OCI-LY1 (cell line): ENCODE results near the gene SAMD3.

Experiments used
- H2AFZ ChIP-seq: fragments of 200-600 bp; sonication (generic), shearing (Covaris generic); 2 replicates; pipeline ENCODE4 v1.6.0; 2014; ENCODE audit warnings: antibody characterized with exemption, mild to moderate bottlenecking, low read length
- H3F3A ChIP-seq: fragments of 200-600 bp; sonication (generic), shearing (Covaris generic); 2 replicates; pipeline ENCODE4 v1.6.0; 2014; ENCODE audit warnings: mild to moderate bottlenecking, antibody characterized with exemption, low read length, moderate library complexity; ENCODE audit not compliant: insufficient read depth
- H3K27ac ChIP-seq: fragments of 200-600 bp; sonication (generic); 2 replicates; pipeline ENCODE4 v1.5.1; 2014; ENCODE audit warnings: low read length, mixed run types, mild to moderate bottlenecking, low read depth; ENCODE audit not compliant: poor library complexity, severe bottlenecking
- H3K27me3 ChIP-seq: fragments of 200-600 bp; sonication (generic); 2 replicates; pipeline ENCODE4 v1.6.0; 2014; ENCODE audit warnings: antibody characterized with exemption, mild to moderate bottlenecking, low read length, moderate library complexity; ENCODE audit not compliant: insufficient read depth
- H3K36me3 ChIP-seq: fragments of 200-600 bp; sonication (generic); 2 replicates; pipeline ENCODE4 v1.6.1; 2014; ENCODE audit warnings: mild to moderate bottlenecking, antibody characterized with exemption, low read length, moderate library complexity, mixed read lengths; ENCODE audit not compliant: insufficient read depth
- H3K4me1 ChIP-seq: fragments of 200-600 bp; sonication (generic); 2 replicates; pipeline ENCODE4 v1.5.1; 2014; ENCODE audit warnings: mild to moderate bottlenecking, low read length, moderate library complexity; ENCODE audit not compliant: insufficient read depth, severe bottlenecking
- H3K4me2 ChIP-seq: fragments of 200-600 bp; sonication (generic), shearing (Covaris generic); 2 replicates; pipeline ENCODE4 v1.6.1; 2014; ENCODE audit warnings: low read length
- H3K4me3 ChIP-seq: fragments of 200-600 bp; sonication (generic); 2 replicates; pipeline ENCODE4 v1.5.1; 2014; ENCODE audit warnings: low read length, low read depth, mild to moderate bottlenecking, mixed read lengths; ENCODE audit not compliant: poor library complexity, severe bottlenecking
- H3K79me2 ChIP-seq: fragments of 200-600 bp; shearing (Covaris generic); 2 replicates; pipeline ENCODE4 v1.6.1; 2016; ENCODE audit warnings: mixed run types, low read length, mixed read lengths; ENCODE audit not compliant: insufficient read depth
- H3K9ac ChIP-seq: fragments of 200-600 bp; sonication (generic), shearing (Covaris generic); 2 replicates; pipeline ENCODE4 v1.6.1; 2014; ENCODE audit warnings: mild to moderate bottlenecking, low read length, mixed read lengths
- H3K9me2 ChIP-seq: fragments of 200-600 bp; sonication (generic), shearing (Covaris generic); 2 replicates; pipeline ENCODE4 v1.6.1; 2014; ENCODE audit warnings: low read depth, mild to moderate bottlenecking, low read length, mixed read lengths
- H3K9me3 ChIP-seq: fragments of 200-600 bp; shearing (Covaris generic); 2 replicates; pipeline ENCODE4 v1.6.1; 2014; ENCODE audit warnings: low read length, mixed read lengths
- H4K20me1 ChIP-seq: fragments of 200-600 bp; sonication (generic), shearing (Covaris generic); 2 replicates; pipeline ENCODE4 v1.6.0; 2016; ENCODE audit warnings: mild to moderate bottlenecking, low read length; ENCODE audit not compliant: insufficient read depth
- EZH2 ChIP-seq: fragments of 200-600 bp; sonication (generic), shearing (Covaris generic); IDR thresholded peaks from 2 replicates; pipeline ENCODE4 v1.8.0; 2017; ENCODE audit warnings: borderline replicate concordance, mixed run types, mild to moderate bottlenecking, antibody characterized with exemption, low read length, moderate library complexity, mixed read lengths
- TF ChIP-seq, protein P1 (sequence below): fragments of 200-600 bp; sonication (generic), shearing (Covaris generic); IDR thresholded peaks from 2 replicates; pipeline ENCODE4 v1.5.1; 2017; ENCODE audit warnings: mild to moderate bottlenecking, antibody characterized with exemption, low read length, moderate library complexity, mixed read lengths

Gene SAMD3

GRCh38 chr6:130147111-130147510 is 75.6 kb downstream of the SAMD3 start:
- H3K4me1 ChIP-seq = no peaks in the 10 kb centered on the region
- H3F3A ChIP-seq = no peaks in the 10 kb centered on the region
- no peak overlapping the region for H2AFZ ChIP-seq
- H3K9ac ChIP-seq = no peak overlapping the region
- H3K27me3 ChIP-seq = no peaks in the 10 kb centered on the region
- H3K4me2 ChIP-seq = no peak overlapping the region
- H3K4me3 ChIP-seq = no peak overlapping the region
- no peaks in the 10 kb centered on the region for H3K36me3 ChIP-seq
- H4K20me1 ChIP-seq = no peaks in the 10 kb centered on the region
- no peak overlapping the region for H3K27ac ChIP-seq
- H3K79me2 ChIP-seq = no peaks in the 10 kb centered on the region
- no peaks in the 10 kb centered on the region for H3K9me3 ChIP-seq
- H3K9me2 ChIP-seq = no peaks in the 10 kb centered on the region
- TF ChIP-seq, protein P1, sequence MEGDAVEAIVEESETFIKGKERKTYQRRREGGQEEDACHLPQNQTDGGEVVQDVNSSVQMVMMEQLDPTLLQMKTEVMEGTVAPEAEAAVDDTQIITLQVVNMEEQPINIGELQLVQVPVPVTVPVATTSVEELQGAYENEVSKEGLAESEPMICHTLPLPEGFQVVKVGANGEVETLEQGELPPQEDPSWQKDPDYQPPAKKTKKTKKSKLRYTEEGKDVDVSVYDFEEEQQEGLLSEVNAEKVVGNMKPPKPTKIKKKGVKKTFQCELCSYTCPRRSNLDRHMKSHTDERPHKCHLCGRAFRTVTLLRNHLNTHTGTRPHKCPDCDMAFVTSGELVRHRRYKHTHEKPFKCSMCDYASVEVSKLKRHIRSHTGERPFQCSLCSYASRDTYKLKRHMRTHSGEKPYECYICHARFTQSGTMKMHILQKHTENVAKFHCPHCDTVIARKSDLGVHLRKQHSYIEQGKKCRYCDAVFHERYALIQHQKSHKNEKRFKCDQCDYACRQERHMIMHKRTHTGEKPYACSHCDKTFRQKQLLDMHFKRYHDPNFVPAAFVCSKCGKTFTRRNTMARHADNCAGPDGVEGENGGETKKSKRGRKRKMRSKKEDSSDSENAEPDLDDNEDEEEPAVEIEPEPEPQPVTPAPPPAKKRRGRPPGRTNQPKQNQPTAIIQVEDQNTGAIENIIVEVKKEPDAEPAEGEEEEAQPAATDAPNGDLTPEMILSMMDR = no peak
- TF ChIP-seq EZH2 = no peak

- Histone ChIP-seq H3K27me3 (no peaks in the 10 kb centered on the region), H3K9ac (no peak overlapping the region), H3K4me1 (no peaks in the 10 kb centered on the region), H3K27ac (no peak overlapping the region), H3K36me3 (no peaks in the 10 kb centered on the region), H2AFZ (no peak overlapping the region), H3K4me2 (no peak overlapping the region), H3K4me3 (no peak overlapping the region), H3F3A (no peaks in the 10 kb centered on the region), H4K20me1 (no peaks in the 10 kb centered on the region), H3K9me2 (no peaks in the 10 kb centered on the region), H3K9me3 (no peaks in the 10 kb centered on the region), H3K79me2 (no peaks in the 10 kb centered on the region)
- TF ChIP-seq EZH2 = no peak
- TF ChIP-seq, protein P1 = no peak
Measured at GRCh38 chr6:130143709-130144108, 79.0 kb downstream of the SAMD3 start.

GRCh38 chr6:130140084-130140483 is 82.7 kb downstream of the SAMD3 start:
- Histone ChIP-seq H3K4me1 (no peaks in the 10 kb centered on the region), H4K20me1 (no peaks in the 10 kb centered on the region), H3K79me2 (no peaks in the 10 kb centered on the region), H2AFZ (no peak overlapping the region), H3K9me2 (no peaks in the 10 kb centered on the region), H3K9ac (no peak overlapping the region), H3K27ac (no peak overlapping the region), H3K4me2 (no peak overlapping the region), H3K9me3 (no peaks in the 10 kb centered on the region), H3K36me3 (no peaks in the 10 kb centered on the region), H3K27me3 (no peaks in the 10 kb centered on the region), H3K4me3 (no peak overlapping the region), H3F3A (no peaks in the 10 kb centered on the region)
- TF ChIP-seq EZH2 = no peak
- TF ChIP-seq, protein P1 = no peak
